ENCODE measurements around the gene CHST1.

GRCh38 chr11:45669956-45670355 is 4.5 kb upstream of the CHST1 start:
- no peak for TF ChIP-seq POLR2A (IDR thresholded peaks at IDR 0.05)
- TF ChIP-seq CTCF (IDR thresholded peaks at IDR 0.05) = no peak
